Heart left ventricle (tissue), 13 donors: ENCODE results near the gene UST.
"Not testable (repeated sequence)": the region's sequence is repeated elsewhere in the genome, so short reads cannot be mapped to it uniquely, and the experiment has no call there.

Experiments used
- CTCF ChIP-seq, 12 donors: fragments of 200-600 bp; sonication (generic) in 4 of 12; IDR thresholded peaks; one replicate each; pipeline versions ENCODE4 v1.5.0 to v1.8.0; 2018 to 2022; ENCODE audit warnings: antibody characterized with exemption in 12 of 12, mild to moderate bottlenecking in 5 of 12
- POLR2A ChIP-seq, 2 donors: fragments of 450-650 bp; IDR thresholded peaks; one replicate each; pipeline ENCODE4 v1.6.1; 2017; ENCODE audit warnings: antibody characterized with exemption in 2 of 2, mild to moderate bottlenecking in 2 of 2, moderate library complexity in 2 of 2
- donor health status: ischemic (EF 13 %, LVEDD 7.1; RV severe dilation, severe dysfunction).
- donor health status: DM: no; HTN: yes; CAD: no.
- donor health status: DM: no; HTN: no; CAD: no.
- donor health status: ischemic (EF 25% LVEDD 6.9; RV normal size, moderate dysfunction).
- donor health status: ischemic (EF 25% LVEDD 5.7; RV mildly dilated, moderate dysfunction).
- donor health status: ischemic (EF 35%, LVEDD 5.7; RV mildly dilated, moderate dysfunction).
- donor health status: nonischemic (EF 11% LVEDD 7.7; RV severe dilation, severe dysfunction).
- donor health status: DM: yes; HTN: yes; CAD: no.
- donor health status: PGD.
- donor health status: ischemic (EF 29% LVEDD 5.4; RV normal size, mild dysfunction).
- donor health status: nonischemic (EF 23%, LVEDD 6.1; RV moderate dilation, normal function).

- TF ChIP-seq CTCF, POLR2A (IDR thresholded peaks at IDR 0.05): not testable (repeated sequence)
Observed at GRCh38 chr6:148764259-148765020, 17.6 kb downstream of the UST start.
